HepG2 (cell line): ENCODE data around the gene EXOC3L2.

Experiments
- KDM5B ChIP-seq: sonication (generic); formaldehyde crosslinking; IDR thresholded peaks from 2 replicates; pipeline ENCODE4 v1.4.0; 2020; ENCODE audit warnings: missing genetic modification reagents, mild to moderate bottlenecking, borderline replicate concordance
- NR2C2 ChIP-seq: sonication (generic); formaldehyde crosslinking; IDR thresholded peaks from 2 replicates; pipeline ENCODE4 v1.4.0; 2020; ENCODE audit warnings: missing genetic modification reagents, mild to moderate bottlenecking, moderate library complexity, borderline replicate concordance
- POLR2A ChIP-seq, 2 experiments: IDR thresholded peaks; 2 replicates each; pipeline ENCODE4 v1.6.1; 2011; ENCODE audit warnings: low read depth in 2 of 2, low read length in 2 of 2, mild to moderate bottlenecking in 1 of 2, moderate library complexity in 1 of 2; ENCODE audit not compliant: insufficient read depth in 1 of 2
- RAD51 ChIP-seq: fragments of 450-650 bp; IDR thresholded peaks from 2 replicates; pipeline ENCODE4 v1.6.1; 2016; ENCODE audit warnings: borderline replicate concordance
- ZNF160 ChIP-seq: sonication (generic); formaldehyde crosslinking; IDR thresholded peaks from 2 replicates; pipeline ENCODE4 v1.8.0; 2022; ENCODE audit warnings: mild to moderate bottlenecking, inconsistent platforms, missing genetic modification reagents
- ZNF441 ChIP-seq: sonication (generic); formaldehyde crosslinking; IDR thresholded peaks from 2 replicates; pipeline ENCODE4 v1.7.0; 2021; ENCODE audit warnings: missing genetic modification reagents, borderline replicate concordance
- TF ChIP-seq, protein P1 (sequence below): sonication (generic); formaldehyde crosslinking; IDR thresholded peaks from 2 replicates; pipeline ENCODE4 v1.5.0; 2020; ENCODE audit warnings: mild to moderate bottlenecking, missing genetic modification reagents, moderate library complexity

- TF ChIP-seq, protein P1, sequence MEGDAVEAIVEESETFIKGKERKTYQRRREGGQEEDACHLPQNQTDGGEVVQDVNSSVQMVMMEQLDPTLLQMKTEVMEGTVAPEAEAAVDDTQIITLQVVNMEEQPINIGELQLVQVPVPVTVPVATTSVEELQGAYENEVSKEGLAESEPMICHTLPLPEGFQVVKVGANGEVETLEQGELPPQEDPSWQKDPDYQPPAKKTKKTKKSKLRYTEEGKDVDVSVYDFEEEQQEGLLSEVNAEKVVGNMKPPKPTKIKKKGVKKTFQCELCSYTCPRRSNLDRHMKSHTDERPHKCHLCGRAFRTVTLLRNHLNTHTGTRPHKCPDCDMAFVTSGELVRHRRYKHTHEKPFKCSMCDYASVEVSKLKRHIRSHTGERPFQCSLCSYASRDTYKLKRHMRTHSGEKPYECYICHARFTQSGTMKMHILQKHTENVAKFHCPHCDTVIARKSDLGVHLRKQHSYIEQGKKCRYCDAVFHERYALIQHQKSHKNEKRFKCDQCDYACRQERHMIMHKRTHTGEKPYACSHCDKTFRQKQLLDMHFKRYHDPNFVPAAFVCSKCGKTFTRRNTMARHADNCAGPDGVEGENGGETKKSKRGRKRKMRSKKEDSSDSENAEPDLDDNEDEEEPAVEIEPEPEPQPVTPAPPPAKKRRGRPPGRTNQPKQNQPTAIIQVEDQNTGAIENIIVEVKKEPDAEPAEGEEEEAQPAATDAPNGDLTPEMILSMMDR (CRISPR knock-in tag) = no peak
- TF ChIP-seq ZNF160 (CRISPR knock-in tag) (no peak), RAD51 (no peak), NR2C2 (CRISPR knock-in tag) (no peak), KDM5B (no peak), POLR2A (IDR thresholded peaks at IDR 0.05; ENCODE audit: insufficient read depth in 1 of 2, low read depth in 2 of 2, low read length in 2 of 2) (no peak), ZNF441 (CRISPR knock-in tag) (no peak)
Observed at GRCh38 chr19:45223879-45224278, 21.3 kb downstream of the EXOC3L2 start.
